ENCODE data around the gene NSG2.

The NSG2 gene

GRCh38 chr5:174053905-174054304 lies 8.4 kb downstream of the NSG2 start:
- intact Hi-C loops (cut with DNase I; ENCODE audit: low total_unique reads) = no loop called here

GRCh38 chr5:174056064-174056847 lies 10.8 kb downstream of the NSG2 start:
- intact Hi-C loops (cut with DNase I; ENCODE audit: low total_unique reads) = no loop called here
- H3K27me3 ChIP-seq = peaks cover 0 to 4% of the 10 kb centered on the region in 2 donors
- H3K9me3 ChIP-seq = peaks cover 0 to 5% (median 0%) of the 10 kb centered on the region in 3 donors
- H3K36me3 ChIP-seq = no peaks in the 10 kb centered on the region
- DNase-seq = no peak
- no peak for TF ChIP-seq CTCF (IDR thresholded peaks at IDR 0.05)
- H3K4me1 ChIP-seq = no peaks in the 10 kb centered on the region
- H3K27ac ChIP-seq = no peak overlapping the region
- H3K4me3 ChIP-seq = no peak overlapping the region

More at GRCh38 chr5:174053905-174054304, 8.4 kb downstream of the NSG2 start:
- no peak for TF ChIP-seq CTCF (IDR thresholded peaks at IDR 0.05)
- no peaks in the 10 kb centered on the region for H3K36me3 ChIP-seq
- peaks cover 0 to 7% of the 10 kb centered on the region in 2 donors for H3K27me3 ChIP-seq
- H3K9me3 ChIP-seq = no peaks in the 10 kb centered on the region
- no peak overlapping the region for H3K4me3 ChIP-seq
- DNase-seq = no peak
- H3K4me1 ChIP-seq = no peaks in the 10 kb centered on the region
- no peak overlapping the region for H3K27ac ChIP-seq

DNA sequence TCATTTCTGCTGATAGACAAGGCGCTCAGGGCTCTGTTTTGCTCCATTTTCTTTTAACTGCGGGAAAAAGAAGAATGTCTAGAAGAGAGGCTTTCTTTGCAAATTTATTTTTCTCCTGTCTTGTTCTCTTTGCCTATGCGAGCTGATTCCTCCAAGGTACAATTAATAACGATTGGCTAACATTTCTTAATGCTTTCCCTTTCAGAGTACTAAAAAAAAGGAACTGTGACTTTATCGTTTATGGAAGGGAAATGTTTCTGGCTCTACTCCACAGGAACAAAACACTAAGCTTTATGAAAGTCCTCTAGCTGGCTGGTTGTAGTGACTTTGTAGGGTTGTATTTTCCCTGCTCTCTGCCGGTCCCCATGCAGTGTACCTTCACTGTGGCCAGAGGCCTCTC lies 11.7 kb downstream of the NSG2 start:
- intact Hi-C loops (cut with DNase I; ENCODE audit: low total_unique reads) = no loop called here
- Histone ChIP-seq H3K4me1 (no peaks in the 10 kb centered on the region), H3K36me3 (no peaks in the 10 kb centered on the region), H3K27ac (no peak overlapping the region), H3K9me3 (peaks cover 0 to 5% (median 0%) of the 10 kb centered on the region in 3 donors), H3K27me3 (peaks cover 0 to 6% of the 10 kb centered on the region in 2 donors), H3K4me3 (no peak overlapping the region)
- DNase-seq = no peak
- TF ChIP-seq CTCF (IDR thresholded peaks at IDR 0.05) = no peak

DNA sequence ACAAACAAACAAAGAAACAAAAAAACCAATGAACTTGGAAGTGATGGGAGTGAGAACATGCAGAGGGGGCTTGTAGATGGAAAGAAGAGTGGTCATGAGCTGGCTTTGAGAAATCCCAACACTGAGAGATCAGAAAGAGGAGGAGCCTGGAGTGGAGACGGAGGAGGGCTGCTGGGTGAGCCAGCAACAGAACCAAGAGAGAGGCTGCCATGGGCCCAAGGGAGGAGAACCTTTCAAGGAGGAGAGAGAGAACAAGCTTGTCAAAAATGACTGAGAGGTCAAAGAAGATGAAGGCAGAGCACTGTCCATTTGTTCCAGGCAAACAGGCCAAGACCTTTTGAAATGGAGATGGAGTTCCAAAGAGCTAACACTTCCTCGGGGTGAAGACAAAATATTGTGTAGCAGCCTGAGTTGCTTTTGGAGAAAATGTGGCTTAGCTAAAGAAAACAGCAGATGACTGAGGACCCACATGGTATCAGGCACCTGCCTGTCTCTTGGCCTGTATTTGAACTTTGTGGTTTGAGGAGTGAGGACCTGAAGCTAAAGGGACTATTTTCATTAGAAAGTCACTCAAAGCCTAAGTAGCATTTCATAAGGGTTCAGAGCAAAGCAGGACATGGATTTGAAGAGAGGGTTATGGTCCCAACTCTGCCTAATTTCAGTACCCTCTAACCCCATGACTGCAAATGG lies 13.1 kb downstream of the NSG2 start:
- Histone ChIP-seq H3K4me1 (no peaks in the 10 kb centered on the region), H3K4me3 (no peak overlapping the region), H3K27me3 (peaks cover 0 to 9% of the 10 kb centered on the region in 2 donors), H3K9me3 (peaks cover 0 to 5% (median 0%) of the 10 kb centered on the region in 3 donors), H3K27ac (no peak overlapping the region), H3K36me3 (no peaks in the 10 kb centered on the region)
- TF ChIP-seq CTCF (IDR thresholded peaks at IDR 0.05) = no peak
- intact Hi-C loops (cut with DNase I; ENCODE audit: low total_unique reads) = no loop called here
- DNase-seq = no peak

GRCh38 chr5:174059247-174059646 lies 13.7 kb downstream of the NSG2 start:
- peaks cover 0 to 9% of the 10 kb centered on the region in 2 donors for H3K27me3 ChIP-seq
- H3K36me3 ChIP-seq = no peaks in the 10 kb centered on the region
- no peaks in the 10 kb centered on the region for H3K4me1 ChIP-seq
- H3K9me3 ChIP-seq = peaks cover 0 to 5% (median 0%) of the 10 kb centered on the region in 3 donors
- no peak for DNase-seq
- H3K27ac ChIP-seq = no peak overlapping the region
- H3K4me3 ChIP-seq = no peak overlapping the region
- intact Hi-C loops (cut with DNase I; ENCODE audit: low total_unique reads) = no loop called here
- no peak for TF ChIP-seq CTCF (IDR thresholded peaks at IDR 0.05)
